ENCODE data around the gene CLTRN.

- TF ChIP-seq, protein P1, sequence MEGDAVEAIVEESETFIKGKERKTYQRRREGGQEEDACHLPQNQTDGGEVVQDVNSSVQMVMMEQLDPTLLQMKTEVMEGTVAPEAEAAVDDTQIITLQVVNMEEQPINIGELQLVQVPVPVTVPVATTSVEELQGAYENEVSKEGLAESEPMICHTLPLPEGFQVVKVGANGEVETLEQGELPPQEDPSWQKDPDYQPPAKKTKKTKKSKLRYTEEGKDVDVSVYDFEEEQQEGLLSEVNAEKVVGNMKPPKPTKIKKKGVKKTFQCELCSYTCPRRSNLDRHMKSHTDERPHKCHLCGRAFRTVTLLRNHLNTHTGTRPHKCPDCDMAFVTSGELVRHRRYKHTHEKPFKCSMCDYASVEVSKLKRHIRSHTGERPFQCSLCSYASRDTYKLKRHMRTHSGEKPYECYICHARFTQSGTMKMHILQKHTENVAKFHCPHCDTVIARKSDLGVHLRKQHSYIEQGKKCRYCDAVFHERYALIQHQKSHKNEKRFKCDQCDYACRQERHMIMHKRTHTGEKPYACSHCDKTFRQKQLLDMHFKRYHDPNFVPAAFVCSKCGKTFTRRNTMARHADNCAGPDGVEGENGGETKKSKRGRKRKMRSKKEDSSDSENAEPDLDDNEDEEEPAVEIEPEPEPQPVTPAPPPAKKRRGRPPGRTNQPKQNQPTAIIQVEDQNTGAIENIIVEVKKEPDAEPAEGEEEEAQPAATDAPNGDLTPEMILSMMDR (IDR thresholded peaks at IDR 0.05; ENCODE audit: low read length), result no peak
- TF ChIP-seq EZH2 (optimal IDR thresholded peaks at IDR 0.05; ENCODE audit: low read depth, low read length) (no peak), EZH2phosphoT487 (IDR thresholded peaks at IDR 0.05; ENCODE audit: low read length) (no peak)
These were observed 16.8 kb upstream of the CLTRN start for GRCh38 chrX:15681433-15681832.

Measured in MM.1S (cell line).